Ovary (tissue), 3 donors: ENCODE results near the gene RYR3.

Source experiments
- CTCF ChIP-seq, 3 donors: fragments of 450-650 bp in 2 of 3; fragments of 200-600 bp in 1 of 3; IDR thresholded peaks; one replicate each; pipeline versions ENCODE4 v1.5.1 to v1.8.0; 2016 to 2022; ENCODE audit warnings: antibody characterized with exemption in 3 of 3, mild to moderate bottlenecking in 1 of 3
- EP300 ChIP-seq: sonication (generic); formaldehyde crosslinking; IDR thresholded peaks from one replicate; pipeline ENCODE4 v1.6.1; 2017; ENCODE audit warnings: antibody characterized with exemption
- POLR2A ChIP-seq: fragments of 450-650 bp; IDR thresholded peaks from one replicate; pipeline ENCODE4 v1.6.1; 2017; ENCODE audit warnings: antibody characterized with exemption, mild to moderate bottlenecking, moderate library complexity
- donor health status: DM: no; HTN: no; CAD: no.

GRCh38 chr15:33324609-33325008 is 13.8 kb downstream of the RYR3 start:
- no peak for TF ChIP-seq EP300
- TF ChIP-seq CTCF (IDR thresholded peaks at IDR 0.05): no peak
- no peak for TF ChIP-seq POLR2A
